ENCODE data around the gene GUCA2B.

Gene GUCA2B

DNA sequence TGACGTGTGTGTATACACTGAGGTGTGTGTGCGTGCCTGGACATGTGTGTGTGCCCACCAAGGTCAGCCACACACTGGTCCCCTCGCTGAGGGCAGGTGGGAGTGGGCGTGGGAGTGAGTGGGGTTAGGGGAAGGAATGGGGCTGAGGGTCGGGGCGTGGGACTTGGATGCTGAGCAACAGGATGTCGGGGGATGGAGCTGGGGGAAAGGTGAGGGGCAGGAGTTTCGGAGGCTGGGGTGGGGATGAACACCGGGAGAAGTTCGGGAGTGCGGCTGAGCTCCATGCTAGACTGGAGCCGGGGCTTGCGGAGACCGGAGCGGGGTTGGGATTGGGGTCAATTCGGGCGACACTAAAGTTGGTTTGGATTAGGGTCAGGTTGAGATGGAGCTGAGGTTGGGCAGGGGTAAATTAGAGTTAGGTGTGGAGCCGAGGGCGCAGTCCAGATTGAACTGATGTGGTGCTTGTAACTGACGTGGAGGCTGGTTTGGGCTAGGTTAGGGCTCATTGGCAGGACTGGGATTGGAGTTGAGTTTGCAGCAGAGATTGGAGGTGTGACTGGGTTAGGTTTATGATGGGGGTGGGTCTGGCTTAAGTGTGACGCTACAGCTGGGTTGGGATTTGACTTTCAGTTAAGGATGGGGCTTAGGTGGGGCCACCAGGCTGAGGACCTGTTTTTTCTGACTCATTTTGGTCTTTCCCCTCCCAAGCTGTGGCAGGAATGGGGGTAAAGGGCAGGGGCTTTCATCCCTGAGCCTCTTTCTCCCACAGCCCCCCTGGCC, 14.6 kb downstream of the GUCA2B start:
- DNase-seq (ENCODE audit: low spot score): no peak

GRCh38 chr1:42168391-42168670, 15.1 kb downstream of the GUCA2B start:
- no peak for DNase-seq (ENCODE audit: low spot score)

DNA sequence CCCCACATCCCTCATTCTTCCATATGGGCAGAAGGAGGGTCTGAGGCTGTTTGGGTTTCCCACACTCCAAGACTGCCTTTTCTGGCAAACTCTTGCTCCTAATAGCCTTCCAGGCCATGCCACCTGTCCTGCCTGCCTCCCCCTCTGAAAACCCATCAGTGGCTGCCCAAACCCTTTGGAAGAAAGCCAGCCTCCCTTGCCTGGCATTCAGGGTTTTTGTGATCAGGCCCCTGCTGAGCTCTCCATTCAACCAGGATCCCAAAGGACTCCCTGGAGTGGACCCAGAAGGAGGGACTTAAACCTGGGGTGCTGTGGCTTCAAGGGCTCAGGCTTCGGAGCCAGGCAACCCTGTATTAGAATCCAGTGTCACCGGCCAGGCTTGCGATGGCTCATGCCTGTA, 15.6 kb downstream of the GUCA2B start:
- no peak for DNase-seq (ENCODE audit: low spot score)

- DNase-seq (ENCODE audit: low spot score): no peak
Observed at GRCh38 chr1:42170779-42171621, 17.8 kb downstream of the GUCA2B start.

GRCh38 chr1:42171679-42172266, 18.6 kb downstream of the GUCA2B start:
- no peak for DNase-seq (ENCODE audit: low spot score)

GRCh38 chr1:42172381-42173133, 19.3 kb downstream of the GUCA2B start:
- no peak for DNase-seq (ENCODE audit: low spot score)

DNA sequence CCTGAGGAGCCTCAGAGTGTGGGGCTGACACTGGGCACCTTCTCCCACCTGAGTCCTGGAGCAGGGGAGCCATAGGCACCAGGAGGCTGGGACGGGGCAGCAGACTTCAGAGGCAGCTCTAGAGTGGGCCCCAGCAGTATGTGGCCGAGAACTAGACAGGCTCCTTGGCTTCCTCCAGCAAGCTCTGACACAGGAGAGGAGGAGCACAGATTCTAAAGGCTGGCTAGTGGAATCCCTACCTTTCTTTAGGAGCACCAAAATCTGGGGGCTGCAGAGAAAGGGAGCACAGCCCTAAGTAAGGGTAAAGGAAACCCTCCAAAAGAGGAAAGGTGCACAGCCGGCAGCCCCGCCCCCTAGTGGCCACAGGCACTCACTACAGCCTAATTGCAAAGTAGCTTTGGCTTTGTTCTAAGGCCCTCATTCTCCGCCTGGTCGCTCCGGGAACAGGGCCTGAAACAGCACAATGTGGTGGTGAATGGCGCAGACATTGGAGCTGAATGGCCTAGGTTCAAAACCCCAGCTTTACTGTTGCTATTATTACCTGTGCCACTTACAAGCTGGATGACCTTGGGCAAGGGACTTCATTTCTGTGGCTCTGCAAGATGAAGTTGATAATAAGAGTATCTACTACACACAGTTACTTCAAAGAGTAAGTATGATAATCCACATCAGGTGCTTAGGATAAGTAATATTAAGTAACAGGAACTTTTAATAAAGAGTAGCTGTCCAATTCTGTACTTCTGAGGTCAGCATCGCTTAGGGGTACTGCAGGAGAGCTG, 20.1 kb downstream of the GUCA2B start:
- DNase-seq (ENCODE audit: low spot score): peak; percentile 65

- DNase-seq (ENCODE audit: low spot score): no peak
Observed at GRCh38 chr1:42173961-42174735, 20.9 kb downstream of the GUCA2B start.

GRCh38 chr1:42175314-42176054, 22.3 kb downstream of the GUCA2B start:
- DNase-seq (ENCODE audit: low spot score): no peak

DNA sequence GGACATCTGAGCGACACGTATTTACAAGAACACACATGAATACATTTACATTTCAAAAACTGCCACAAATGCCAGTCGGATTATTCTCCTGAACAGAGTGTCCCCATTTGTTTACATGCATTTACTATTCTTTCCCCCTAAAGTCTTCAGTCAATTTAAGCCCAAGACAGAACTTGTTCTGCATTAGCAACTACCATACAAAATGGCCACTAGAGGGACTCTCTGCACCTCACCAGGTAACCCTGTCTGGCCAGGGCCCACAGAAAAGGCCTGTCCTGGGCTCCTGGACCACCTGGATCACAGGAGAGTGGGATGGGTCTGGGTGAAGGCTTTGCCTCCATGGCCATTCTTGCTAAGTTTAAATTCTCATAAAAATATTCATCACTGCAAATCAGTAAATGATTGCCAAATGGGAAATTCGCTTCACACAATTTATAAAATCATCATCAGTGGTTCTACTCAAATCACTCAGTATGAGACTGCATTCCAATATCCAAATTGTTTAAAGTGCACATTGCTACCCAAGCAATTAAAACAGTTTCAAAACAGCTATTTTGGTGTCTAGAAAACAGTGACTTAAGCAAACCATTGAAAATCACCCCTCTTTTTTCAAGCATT, 23.8 kb downstream of the GUCA2B start:
- peak; percentile 69 for DNase-seq (ENCODE audit: low spot score)

DNA sequence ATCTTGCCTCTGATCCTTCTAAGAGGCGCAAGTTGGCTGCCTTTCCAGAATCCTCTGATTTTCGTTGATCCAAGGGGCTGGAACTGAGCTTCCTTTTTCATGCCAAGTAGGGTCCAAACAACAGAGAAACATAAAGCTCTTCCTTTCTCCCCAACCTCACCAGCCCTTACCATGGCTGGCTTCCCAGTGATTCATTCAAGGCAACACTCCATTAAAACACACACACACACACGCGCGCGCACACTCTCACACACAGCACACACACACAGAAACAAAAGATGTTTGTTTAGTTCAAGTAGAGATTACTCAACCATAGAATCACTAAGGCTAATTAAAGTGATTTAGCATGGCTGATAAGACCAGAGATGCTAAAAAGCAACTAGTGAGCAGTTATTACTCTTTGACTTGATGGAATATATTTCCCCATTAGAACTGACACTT, 24.4 kb downstream of the GUCA2B start:
- no peak for DNase-seq (ENCODE audit: low spot score)

DNA sequence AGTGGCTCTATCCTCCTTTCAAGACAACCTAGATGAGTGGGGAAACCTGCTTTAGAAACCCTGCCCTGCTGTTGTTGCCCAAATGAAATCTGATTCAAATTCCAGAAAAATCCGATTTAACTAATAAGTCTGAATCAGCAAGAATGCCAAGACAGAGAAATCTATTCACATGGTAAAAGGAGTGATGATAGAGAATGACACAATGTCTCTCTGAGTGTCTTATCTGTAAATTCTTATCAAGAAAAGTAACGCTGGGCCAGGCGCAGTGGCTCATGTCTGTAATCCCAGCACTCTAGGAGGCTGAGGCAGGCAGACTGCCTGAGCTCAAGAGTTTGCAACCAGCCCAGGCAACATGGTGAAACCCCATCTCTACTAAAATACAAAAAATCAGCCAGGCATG, 25.0 kb downstream of the GUCA2B start:
- no peak for DNase-seq (ENCODE audit: low spot score)

DNA sequence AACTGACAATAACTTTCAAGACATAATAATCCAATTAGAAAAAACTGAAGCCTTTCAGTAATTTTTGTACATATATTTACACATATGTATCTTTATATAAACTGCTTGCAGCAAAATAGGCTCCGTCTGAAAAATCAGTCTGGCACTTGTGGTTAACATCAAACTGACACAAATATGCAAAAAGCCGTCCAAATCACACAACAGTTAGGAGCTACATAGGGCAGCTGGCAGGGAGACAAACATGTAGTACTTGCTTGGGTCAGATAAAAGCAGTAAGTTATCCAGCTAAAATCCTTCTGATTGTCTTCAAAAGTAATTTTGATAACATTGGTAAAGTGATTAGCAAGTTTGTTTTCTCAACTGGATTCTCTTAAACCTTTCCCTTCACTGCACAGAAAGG, 26.1 kb downstream of the GUCA2B start:
- no peak for DNase-seq (ENCODE audit: low spot score)

GRCh38 chr1:42179900-42180329, 26.7 kb downstream of the GUCA2B start:
- no peak for DNase-seq (ENCODE audit: low spot score)

DNA sequence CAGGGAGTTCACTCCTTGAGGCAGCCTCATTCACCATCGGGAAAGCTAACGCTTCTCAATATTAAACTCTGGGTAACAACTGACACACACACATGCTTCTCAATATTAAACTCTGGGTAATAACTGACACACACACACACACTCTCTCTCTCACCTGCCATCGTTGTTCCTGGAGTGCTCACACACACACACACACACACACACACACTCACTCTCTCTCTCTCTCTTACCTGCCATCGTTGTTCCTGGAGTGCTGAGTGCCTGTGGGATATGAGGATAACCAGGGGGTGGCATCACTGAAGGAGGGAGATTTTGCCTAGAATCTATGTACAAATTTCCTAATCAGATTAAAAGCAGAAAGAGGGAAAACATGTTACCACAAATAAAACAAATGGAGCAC, 28.5 kb downstream of the GUCA2B start:
- no peak for DNase-seq (ENCODE audit: low spot score)

DNA sequence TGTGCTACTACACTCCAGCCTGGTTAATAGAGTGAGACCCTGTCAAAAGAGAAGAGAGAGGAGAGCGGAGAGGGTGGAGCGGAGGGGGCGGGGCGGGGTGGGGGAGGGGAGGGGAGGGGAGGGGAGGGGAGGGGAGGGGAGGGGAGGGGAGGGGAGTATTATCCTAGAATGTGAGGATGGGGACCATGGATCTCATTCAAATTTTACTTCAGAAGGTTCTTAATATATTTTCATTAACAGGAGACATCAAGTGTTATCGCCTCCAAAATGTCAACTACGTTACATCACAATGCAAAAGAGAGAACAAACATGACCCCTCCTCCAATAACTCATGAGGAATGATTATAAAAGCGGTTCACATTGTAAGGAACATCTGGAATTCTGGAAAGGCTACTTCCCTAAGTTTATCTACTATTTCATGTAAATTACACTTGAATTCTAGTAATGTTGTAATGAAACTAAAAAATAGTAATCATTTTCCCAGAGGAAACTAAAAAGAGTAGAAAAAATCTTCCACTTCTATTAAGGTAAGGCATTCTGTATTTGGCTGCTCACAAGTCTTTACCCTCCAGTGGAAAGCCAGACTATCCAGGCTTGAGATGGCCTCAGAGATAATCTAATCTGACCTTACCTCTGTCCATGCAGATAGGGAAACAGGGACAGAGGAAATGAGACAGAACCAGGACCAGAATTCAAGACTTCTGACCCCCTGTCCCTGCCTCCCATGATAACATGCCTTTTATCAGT, 30.2 kb downstream of the GUCA2B start:
- DNase-seq (ENCODE audit: low spot score): no peak

DNA sequence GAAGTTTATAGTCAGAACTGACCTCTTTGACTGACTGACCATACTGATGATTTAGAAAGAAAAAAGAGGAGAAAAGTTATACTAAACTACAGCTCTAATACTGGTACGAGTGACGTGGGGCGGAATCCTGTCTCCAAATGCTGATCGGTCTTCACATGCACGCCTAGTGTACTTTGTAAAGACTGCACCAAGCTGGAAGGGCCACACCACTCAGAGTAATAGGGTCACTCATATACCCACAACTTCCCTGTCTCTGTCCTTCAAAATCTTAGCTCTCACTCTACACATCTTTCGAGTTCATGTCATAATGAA, 30.7 kb downstream of the GUCA2B start:
- DNase-seq (ENCODE audit: low spot score): no peak

DNA sequence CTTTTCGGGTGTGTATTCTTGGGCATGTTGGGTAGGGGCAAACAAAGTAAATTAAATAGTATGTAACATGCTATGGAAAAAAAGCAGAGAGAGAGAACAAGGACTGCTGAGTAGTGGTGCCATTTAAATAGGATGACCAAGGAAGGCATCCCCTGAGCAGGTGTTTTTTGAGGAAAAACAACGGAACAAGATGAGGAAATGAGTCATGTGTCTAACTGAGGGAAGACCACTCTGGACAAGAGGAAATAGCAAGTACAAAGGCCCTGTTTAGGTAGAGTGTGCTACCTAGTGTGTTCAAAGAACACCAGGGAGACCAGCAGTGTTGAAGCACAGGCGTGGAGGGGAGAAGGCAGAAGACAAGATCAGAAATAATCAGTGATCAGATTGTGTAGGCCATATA, 31.4 kb downstream of the GUCA2B start:
- DNase-seq (ENCODE audit: low spot score): no peak

- no peak for DNase-seq (ENCODE audit: low spot score)
Observed at GRCh38 chr1:42186152-42186551, 32.9 kb downstream of the GUCA2B start.

All from HuH-7 (cell line).